Esophagus (tissue), 2 donors: ENCODE measurements around the gene CHRD. TPM values are rescaled to one million over a fixed set of nuclear protein-coding genes. Genes with fewer than 3 reads are reported as not detected.
A peak's percentile ranks its signal among the peaks of the same experiment; 100 is the strongest.

Experiments
- H3K27ac ChIP-seq, 2 donors: one replicate each; pipeline ENCODE4 v1.5.1; 2013; ENCODE audit warnings: low read depth in 2 of 2, mild to moderate bottlenecking in 2 of 2, inconsistent platforms in 1 of 2, low read length in 1 of 2, moderate library complexity in 1 of 2
- H3K27me3 ChIP-seq, 2 donors: one replicate each; pipeline ENCODE4 v1.6.1; 2013; ENCODE audit warnings: low read length in 2 of 2, control low read depth in 1 of 2, mild to moderate bottlenecking in 1 of 2; ENCODE audit not compliant: insufficient read depth in 2 of 2, control insufficient read depth in 1 of 2
- H3K36me3 ChIP-seq, 2 donors: one replicate each; pipeline ENCODE4 v1.6.1; 2013; ENCODE audit warnings: low read length in 1 of 2; ENCODE audit not compliant: control insufficient read depth in 2 of 2, insufficient read depth in 2 of 2
- H3K4me1 ChIP-seq, 2 donors: one replicate each; pipeline ENCODE4 v1.6.1; 2013; ENCODE audit warnings: low read length in 1 of 2; ENCODE audit not compliant: control insufficient read depth in 2 of 2, insufficient read depth in 2 of 2
- H3K4me3 ChIP-seq, 2 donors: one replicate each; pipeline ENCODE4 v1.5.1; 2013; ENCODE audit warnings: low read length in 2 of 2, mild to moderate bottlenecking in 2 of 2, low read depth in 1 of 2, moderate library complexity in 1 of 2
- H3K9me3 ChIP-seq, 2 donors: one replicate each; pipeline ENCODE4 v1.6.1; 2013; ENCODE audit warnings: mild to moderate bottlenecking in 2 of 2, low read depth in 1 of 2, low read length in 1 of 2, moderate library complexity in 1 of 2; ENCODE audit not compliant: control insufficient read depth in 2 of 2, insufficient read depth in 1 of 2
- WGBS, 2 donors: extraction: QIAGEN DNeasy Blood & Tissue Kit; methylation state at CpG; one replicate each; pipeline ENCODE4 v1.1.7; 2013; 5-methylcytosine and 5-hydroxymethylcytosine counted together
- polyA plus RNA-seq, 2 donors: library from polyadenylated mRNA; stranded (reverse); fragments of 200-250 nt; gene quantifications; one replicate each; pipeline ENCODE4 v1.2.3, GENCODE V29; 2013
- donor health status: healthy with polysubstance abuse.
- donor health status: Bipolar disorder and iron deficiency.

Gene CHRD
- polyA plus RNA-seq, 2 donors, result 2.2 to 3.0 TPM

DNA sequence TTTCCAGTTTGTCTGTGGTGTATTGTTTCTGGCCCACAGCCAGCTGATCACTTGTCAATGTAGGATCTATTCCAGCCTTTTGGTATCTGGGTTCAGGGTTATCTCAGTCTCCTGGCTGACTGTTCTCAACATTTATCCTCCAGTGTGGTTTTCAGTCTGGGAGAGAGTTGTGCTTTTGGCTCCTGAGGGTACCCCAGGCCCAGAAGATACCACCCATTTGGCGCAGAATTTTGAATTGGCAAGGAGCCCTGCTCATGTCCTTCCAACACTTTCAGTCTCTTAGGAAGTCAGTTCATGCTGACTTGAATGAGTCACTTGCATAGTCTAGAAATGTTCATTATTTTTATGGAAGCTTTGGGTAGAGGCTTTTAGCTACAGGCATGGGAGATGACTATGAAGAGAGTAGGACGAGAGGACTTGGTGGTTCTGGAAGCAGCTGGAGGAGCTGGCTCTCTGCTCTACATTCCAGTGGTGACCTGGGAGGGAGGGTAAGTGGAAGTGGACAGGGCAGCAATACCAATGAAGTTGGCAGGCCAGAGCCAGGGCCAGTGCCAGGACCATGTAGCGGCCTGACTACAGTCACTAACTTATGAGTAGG, 11.2 kb upstream of the CHRD start:
- H3K36me3 ChIP-seq, result peaks cover 0 to 13% of the 10 kb centered on the region in 2 donors
- no peak overlapping the region for H3K4me3 ChIP-seq
- H3K9me3 ChIP-seq, result no peaks in the 10 kb centered on the region
- H3K27me3 ChIP-seq, result no peaks in the 10 kb centered on the region
- H3K27ac ChIP-seq, result peak overlapping the region in 1 of 2 donors; percentile 33
- peaks cover 0 to 2% of the 10 kb centered on the region in 2 donors for H3K4me1 ChIP-seq
- whole genome bisulfite sequencing, 2 donors, result 51 to 60% methylated on average over 3 of the region's 3 CpGs

DNA sequence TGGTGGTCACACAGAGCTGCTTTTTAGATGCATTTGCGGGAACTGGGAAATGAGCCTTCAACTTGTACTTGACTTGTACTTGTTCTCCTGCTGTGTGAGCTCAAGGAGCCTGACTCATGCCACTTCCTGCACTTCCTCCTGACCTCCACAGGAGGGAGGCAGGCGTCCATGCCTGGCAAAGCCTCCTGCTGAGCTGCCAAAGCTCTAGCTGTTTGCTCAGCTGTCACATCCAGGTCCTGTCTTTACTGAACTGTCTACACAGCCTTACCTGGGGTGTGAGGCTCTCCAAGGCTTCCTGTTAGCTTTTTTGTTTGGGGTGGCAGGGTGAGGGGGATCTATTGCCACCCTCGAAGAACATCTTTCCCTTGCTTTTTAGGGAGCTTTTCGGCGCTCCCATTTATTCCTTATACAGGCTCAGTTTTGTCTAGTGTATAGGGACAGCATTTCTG, 8.3 kb upstream of the CHRD start:
- WGBS, 2 donors, result 43 to 48% methylated on average over 5 of the region's 5 CpGs
- no peak overlapping the region for H3K4me3 ChIP-seq
- H3K36me3 ChIP-seq, result peaks cover 0 to 13% of the 10 kb centered on the region in 2 donors
- H3K27me3 ChIP-seq, result no peaks in the 10 kb centered on the region
- peaks cover 0 to 2% of the 10 kb centered on the region in 2 donors for H3K4me1 ChIP-seq
- H3K27ac ChIP-seq, result no peak overlapping the region
- H3K9me3 ChIP-seq, result no peaks in the 10 kb centered on the region

GRCh38 chr3:184372296-184372821, 7.5 kb upstream of the CHRD start:
- no peaks in the 10 kb centered on the region for H3K9me3 ChIP-seq
- H3K4me1 ChIP-seq, result peaks cover 0 to 2% of the 10 kb centered on the region in 2 donors
- H3K36me3 ChIP-seq, result peaks cover 0 to 10% of the 10 kb centered on the region in 2 donors
- no peak overlapping the region for H3K4me3 ChIP-seq
- no peak overlapping the region for H3K27ac ChIP-seq
- H3K27me3 ChIP-seq, result no peaks in the 10 kb centered on the region
- 76 to 79% methylated on average over 8 of the region's 8 CpGs for WGBS, 2 donors

DNA sequence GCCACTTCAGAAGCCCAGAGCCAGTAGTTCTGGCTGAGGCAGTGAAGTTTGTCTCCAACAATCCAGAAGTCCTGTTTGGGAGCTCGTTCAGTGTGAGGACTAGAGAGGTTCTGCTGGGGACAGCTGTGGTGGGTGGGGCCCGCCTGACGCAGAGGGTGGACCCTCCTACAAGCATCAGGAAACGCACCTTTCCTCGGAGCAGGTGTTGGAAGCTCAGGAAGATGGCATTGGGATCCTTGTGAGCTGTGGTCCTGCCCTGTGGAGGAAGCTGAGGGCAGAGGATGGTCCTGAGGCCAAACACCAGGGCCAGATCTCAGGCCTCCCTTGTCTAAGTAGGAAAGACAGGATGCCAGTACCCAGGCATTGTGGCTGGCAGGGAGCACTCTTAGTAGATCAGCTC, 6.9 kb upstream of the CHRD start:
- 70 to 78% methylated on average over 5 of the region's 5 CpGs for WGBS, 2 donors
- no peak overlapping the region for H3K4me3 ChIP-seq
- H3K9me3 ChIP-seq, result no peaks in the 10 kb centered on the region
- peaks cover 0 to 2% of the 10 kb centered on the region in 2 donors for H3K4me1 ChIP-seq
- peaks cover 0 to 8% of the 10 kb centered on the region in 2 donors for H3K36me3 ChIP-seq
- H3K27me3 ChIP-seq, result no peaks in the 10 kb centered on the region
- no peak overlapping the region for H3K27ac ChIP-seq

DNA sequence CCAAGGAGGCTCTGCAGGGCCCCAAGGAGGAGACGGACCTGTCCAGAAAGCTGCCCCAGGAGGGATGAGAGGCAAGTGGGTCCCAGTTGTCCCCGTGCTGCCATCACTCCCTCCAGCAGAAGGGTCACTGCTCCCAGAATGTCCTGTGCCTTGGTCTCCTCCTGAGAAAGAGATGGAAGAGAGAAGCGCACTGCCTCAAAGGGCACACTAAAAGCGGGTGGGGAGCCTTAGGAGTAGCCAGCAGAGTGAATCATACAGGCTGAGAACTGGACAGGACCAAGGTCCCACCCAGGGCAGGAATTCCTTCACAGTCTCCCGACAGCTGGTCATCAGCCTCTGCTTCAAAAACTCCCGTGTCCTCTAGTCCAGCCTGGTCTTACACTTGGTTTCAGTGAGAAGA, 6.4 kb upstream of the CHRD start:
- Histone ChIP-seq H3K27me3 (no peaks in the 10 kb centered on the region), H3K4me3 (no peak overlapping the region), H3K9me3 (no peaks in the 10 kb centered on the region), H3K4me1 (peaks cover 0 to 2% of the 10 kb centered on the region in 2 donors), H3K36me3 (peaks cover 0 to 5% of the 10 kb centered on the region in 2 donors), H3K27ac (no peak overlapping the region)
- 76 to 80% methylated on average over 6 of the region's 6 CpGs for WGBS, 2 donors

- WGBS, 2 donors, result 82 to 85% methylated on average over 12 of the region's 12 CpGs
- Histone ChIP-seq H3K27me3 (no peaks in the 10 kb centered on the region), H3K36me3 (no peaks in the 10 kb centered on the region), H3K9me3 (no peaks in the 10 kb centered on the region), H3K4me3 (no peak overlapping the region), H3K27ac (no peak overlapping the region), H3K4me1 (no peaks in the 10 kb centered on the region)
Observed at GRCh38 chr3:184375747-184376461, 4.0 kb upstream of the CHRD start.

DNA sequence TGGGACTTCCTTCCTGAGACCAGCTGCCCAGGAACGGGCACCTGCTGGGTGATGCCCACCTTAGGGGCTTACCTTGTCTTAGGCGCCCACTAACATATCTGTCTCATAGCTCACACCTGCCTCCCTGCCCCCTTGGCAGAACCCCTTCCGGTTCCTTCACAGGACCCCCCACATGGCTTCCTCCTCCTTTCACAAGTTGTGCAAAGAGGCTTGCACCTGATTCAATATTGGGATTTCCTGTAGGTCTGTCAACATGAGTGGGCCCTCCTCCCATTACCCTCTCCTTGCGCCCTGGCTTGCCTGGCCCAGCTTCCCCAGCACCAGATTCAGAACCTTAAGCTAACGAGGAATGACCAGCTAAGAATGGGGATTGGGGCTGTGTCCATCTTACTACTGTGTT, 2.5 kb upstream of the CHRD start:
- H3K36me3 ChIP-seq, result no peaks in the 10 kb centered on the region
- no peak overlapping the region for H3K27ac ChIP-seq
- no peak overlapping the region for H3K4me3 ChIP-seq
- H3K4me1 ChIP-seq, result no peaks in the 10 kb centered on the region
- no peaks in the 10 kb centered on the region for H3K9me3 ChIP-seq
- WGBS, 2 donors, result 73 to 78% methylated on average over 5 of the region's 5 CpGs
- H3K27me3 ChIP-seq, result no peaks in the 10 kb centered on the region

- 72 to 76% methylated on average over 7 of the region's 7 CpGs for WGBS, 2 donors
- Histone ChIP-seq H3K27ac (peak within 1 kb of the TSS; percentile 42 to 57), H3K4me3 (no peak within 1 kb of the TSS), H3K27me3 (no peaks in the 10 kb centered on the region), H3K9me3 (no peaks in the 10 kb centered on the region), H3K4me1 (no peaks in the 10 kb centered on the region), H3K36me3 (no peaks in the 10 kb centered on the region)
Observed at GRCh38 chr3:184377882-184378445, 1.9 kb upstream of the CHRD start, which contains the start of gene THPO. THPO (minus strand) TSS chr3:184378207; CDS start chr3:184376259, 1,948 bp downstream.

DNA sequence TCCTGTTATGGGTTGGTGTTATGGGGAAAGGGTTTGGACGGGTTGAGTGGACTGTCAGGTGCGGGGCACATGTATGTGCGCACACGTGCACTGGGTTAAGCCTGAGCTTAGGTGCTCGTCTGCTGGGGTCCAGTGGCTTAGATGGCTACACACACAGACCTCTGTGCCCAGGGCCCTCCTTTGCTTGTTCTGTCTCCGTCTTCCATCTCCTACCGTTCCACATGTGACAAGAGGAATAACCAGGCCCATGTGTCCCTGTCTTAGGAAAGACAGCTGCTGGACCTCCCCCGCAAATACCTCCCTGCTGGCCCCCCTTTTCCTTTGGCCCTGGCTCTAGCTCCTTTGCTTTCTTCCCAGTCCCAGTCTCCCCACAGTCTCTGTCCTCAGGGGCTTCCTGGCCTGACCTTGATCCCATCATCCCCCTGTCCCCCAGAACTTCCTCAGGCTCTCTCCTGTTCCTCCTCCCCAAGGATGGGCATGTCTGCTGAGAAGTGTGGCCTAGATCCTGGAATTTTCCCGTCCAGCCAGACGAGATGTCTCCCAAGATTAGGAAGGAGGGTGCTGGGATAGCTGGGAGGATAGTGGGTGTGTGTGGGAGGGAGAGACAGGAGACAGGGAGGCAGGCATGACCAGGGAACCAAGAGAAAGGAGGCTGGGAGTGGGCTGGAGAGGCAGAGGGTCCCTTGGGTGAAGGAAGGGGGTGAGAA, 1.1 kb upstream of the CHRD start:
- Histone ChIP-seq H3K27me3 (no peaks in the 10 kb centered on the region), H3K27ac (peak overlapping the region; percentile 42 to 57), H3K4me1 (no peaks in the 10 kb centered on the region), H3K9me3 (no peaks in the 10 kb centered on the region), H3K36me3 (no peaks in the 10 kb centered on the region), H3K4me3 (no peak overlapping the region)
- WGBS, 2 donors, result 75 to 78% methylated on average over 10 of the region's 10 CpGs
